IgD-negative memory B cell (primary cell): ENCODE measurements around the gene PASD1. TPM values are rescaled to one million over a fixed set of nuclear protein-coding genes. Genes with fewer than 3 reads are reported as not detected.
"Not testable (repeated sequence)": the region's sequence is repeated elsewhere in the genome, so short reads cannot be mapped to it uniquely, and the experiment has no call there.

ENCODE experiments used
- H3K27ac Mint-ChIP-seq, 3 donors: one replicate each; pipeline ENCODE4 v1.8.0; 2020 to 2022; ENCODE audit warnings: mild to moderate bottlenecking in 3 of 3, mixed read lengths in 3 of 3, moderate library complexity in 1 of 3
- H3K27me3 Mint-ChIP-seq: one replicate; pipeline ENCODE4 v1.8.0; 2021; ENCODE audit warnings: mixed read lengths
- H3K36me3 Mint-ChIP-seq: one replicate; pipeline ENCODE4 v1.8.0; 2020; ENCODE audit warnings: mild to moderate bottlenecking, mixed read lengths
- H3K4me1 Mint-ChIP-seq, 3 donors: one replicate each; pipeline ENCODE4 v1.8.0; 2020 to 2022; ENCODE audit warnings: mixed read lengths in 3 of 3, mild to moderate bottlenecking in 1 of 3
- H3K4me3 Mint-ChIP-seq, 4 donors: one replicate each; pipeline ENCODE4 v1.8.0; 2020 to 2022; ENCODE audit warnings: mild to moderate bottlenecking in 4 of 4, mixed read lengths in 4 of 4, moderate library complexity in 3 of 4
- H3K9me3 Mint-ChIP-seq, 3 donors: one replicate each; pipeline ENCODE4 v1.8.0; 2020 to 2021; ENCODE audit warnings: mixed read lengths in 3 of 3, mild to moderate bottlenecking in 1 of 3
- polyA plus RNA-seq: library from polyadenylated mRNA; unstranded; fragments of 300-500 nt; fragmentation: Illumina TruSeq; gene quantifications from one replicate; pipeline ENCODE4 v1.2.3, GENCODE V29; 2021

PASD1 gene
- polyA plus RNA-seq, 1 donor from 2014 or later: not detected

- Mint-ChIP-seq H3K4me3 (no peak overlapping the region), H3K9me3 (no peaks in the 10 kb centered on the region), H3K27ac (no peak overlapping the region), H3K4me1 (no peaks in the 10 kb centered on the region), H3K36me3 (no peaks in the 10 kb centered on the region), H3K27me3 (peaks cover 16% of the 10 kb centered on the region)
Measured at GRCh38 chrX:151680805-151681204, 117.3 kb downstream of the PASD1 start.

GRCh38 chrX:151687635-151688034 is 124.2 kb downstream of the PASD1 start:
- Mint-ChIP-seq H3K4me3 (no peak overlapping the region), H3K27me3 (peaks cover 9% of the 10 kb centered on the region), H3K36me3 (no peaks in the 10 kb centered on the region), H3K4me1 (no peaks in the 10 kb centered on the region), H3K9me3 (no peaks in the 10 kb centered on the region), H3K27ac (no peak overlapping the region)

GRCh38 chrX:151688695-151689094 is 125.2 kb downstream of the PASD1 start:
- H3K9me3 Mint-ChIP-seq: no peaks in the 10 kb centered on the region
- H3K27me3 Mint-ChIP-seq: peaks cover 2% of the 10 kb centered on the region
- no peak overlapping the region for H3K27ac Mint-ChIP-seq
- no peaks in the 10 kb centered on the region for H3K36me3 Mint-ChIP-seq
- H3K4me3 Mint-ChIP-seq: no peak overlapping the region
- no peaks in the 10 kb centered on the region for H3K4me1 Mint-ChIP-seq

- H3K9me3 Mint-ChIP-seq: peaks cover 0 to 2% (median 0%) of the 10 kb centered on the region in 3 donors
- no peak overlapping the region for H3K4me3 Mint-ChIP-seq
- H3K36me3 Mint-ChIP-seq: no peaks in the 10 kb centered on the region
- no peak overlapping the region for H3K27ac Mint-ChIP-seq
- H3K27me3 Mint-ChIP-seq: peaks cover 6% of the 10 kb centered on the region
- no peaks in the 10 kb centered on the region for H3K4me1 Mint-ChIP-seq
Measured at GRCh38 chrX:151692825-151693224, 129.3 kb downstream of the PASD1 start.

GRCh38 chrX:151694121-151694520 is 130.6 kb downstream of the PASD1 start:
- H3K9me3 Mint-ChIP-seq: peaks cover 0 to 2% (median 0%) of the 10 kb centered on the region in 3 donors
- peaks cover 6% of the 10 kb centered on the region for H3K27me3 Mint-ChIP-seq
- no peaks in the 10 kb centered on the region for H3K4me1 Mint-ChIP-seq
- H3K4me3 Mint-ChIP-seq: no peak overlapping the region
- H3K27ac Mint-ChIP-seq: no peak overlapping the region
- H3K36me3 Mint-ChIP-seq: no peaks in the 10 kb centered on the region

- H3K9me3 Mint-ChIP-seq: peaks cover 0 to 2% (median 0%) of the 10 kb centered on the region in 3 donors
- peaks cover 6% of the 10 kb centered on the region for H3K27me3 Mint-ChIP-seq
- H3K36me3 Mint-ChIP-seq: no peaks in the 10 kb centered on the region
- H3K4me3 Mint-ChIP-seq: no peak within 1 kb of the TSS
- H3K27ac Mint-ChIP-seq: no peak within 1 kb of the TSS
- no peaks in the 10 kb centered on the region for H3K4me1 Mint-ChIP-seq
Measured at GRCh38 chrX:151694661-151695582, 131.4 kb downstream of the PASD1 start, which contains the start of gene PRRG3. Gene PRRG3, plus strand, starts transcription at chrX:151695458. Its CDS starts 3,357 bp downstream, at chrX:151698815.

- H3K9me3 Mint-ChIP-seq: peaks cover 0 to 2% (median 0%) of the 10 kb centered on the region in 3 donors
- H3K27ac Mint-ChIP-seq: no peak overlapping the region
- no peak overlapping the region for H3K4me3 Mint-ChIP-seq
Measured at GRCh38 chrX:151695583-151696340, 132.3 kb downstream of the PASD1 start.

GRCh38 chrX:151697082-151697481 is 133.6 kb downstream of the PASD1 start:
- not testable (repeated sequence) for H3K9me3 Mint-ChIP-seq, H3K27ac Mint-ChIP-seq, H3K4me1 Mint-ChIP-seq, H3K36me3 Mint-ChIP-seq, H3K27me3 Mint-ChIP-seq, H3K4me3 Mint-ChIP-seq

More at GRCh38 chrX:151695583-151696340, 132.3 kb downstream of the PASD1 start:
- H3K4me1 Mint-ChIP-seq: no peaks in the 10 kb centered on the region
- H3K27me3 Mint-ChIP-seq: peaks cover 6% of the 10 kb centered on the region
- no peaks in the 10 kb centered on the region for H3K36me3 Mint-ChIP-seq

GRCh38 chrX:151697522-151697921 is 134.0 kb downstream of the PASD1 start:
- Mint-ChIP-seq H3K27me3 (peaks cover 6% of the 10 kb centered on the region), H3K36me3 (no peaks in the 10 kb centered on the region), H3K27ac (no peak overlapping the region), H3K4me3 (no peak overlapping the region), H3K4me1 (no peaks in the 10 kb centered on the region), H3K9me3 (peaks cover 0 to 2% (median 0%) of the 10 kb centered on the region in 3 donors)

GRCh38 chrX:151698485-151698884 is 135.0 kb downstream of the PASD1 start:
- H3K9me3 Mint-ChIP-seq: peaks cover 0 to 2% (median 0%) of the 10 kb centered on the region in 3 donors

GRCh38 chrX:151699746-151700145 is 136.3 kb downstream of the PASD1 start:
- Mint-ChIP-seq H3K36me3 (no peaks in the 10 kb centered on the region), H3K27me3 (peaks cover 4% of the 10 kb centered on the region), H3K4me3 (no peak overlapping the region), H3K27ac (no peak overlapping the region), H3K9me3 (peaks cover 0 to 3% (median 0%) of the 10 kb centered on the region in 3 donors), H3K4me1 (no peaks in the 10 kb centered on the region)

More at GRCh38 chrX:151698485-151698884, 135.0 kb downstream of the PASD1 start:
- H3K27ac Mint-ChIP-seq: no peak overlapping the region
- H3K36me3 Mint-ChIP-seq: no peaks in the 10 kb centered on the region
- no peaks in the 10 kb centered on the region for H3K4me1 Mint-ChIP-seq
- no peak overlapping the region for H3K4me3 Mint-ChIP-seq
- peaks cover 6% of the 10 kb centered on the region for H3K27me3 Mint-ChIP-seq

GRCh38 chrX:151700581-151700980 is 137.1 kb downstream of the PASD1 start:
- Mint-ChIP-seq H3K27me3 (peaks cover 5% of the 10 kb centered on the region), H3K4me3 (no peak overlapping the region), H3K9me3 (peaks cover 0 to 3% (median 0%) of the 10 kb centered on the region in 3 donors), H3K27ac (no peak overlapping the region), H3K4me1 (no peaks in the 10 kb centered on the region), H3K36me3 (no peaks in the 10 kb centered on the region)

GRCh38 chrX:151701071-151701470 is 137.6 kb downstream of the PASD1 start:
- Mint-ChIP-seq H3K4me1 (no peaks in the 10 kb centered on the region), H3K4me3 (no peak overlapping the region), H3K27ac (no peak overlapping the region), H3K27me3 (peaks cover 5% of the 10 kb centered on the region), H3K9me3 (peaks cover 0 to 2% (median 0%) of the 10 kb centered on the region in 3 donors), H3K36me3 (no peaks in the 10 kb centered on the region)

- no peaks in the 10 kb centered on the region for H3K36me3 Mint-ChIP-seq
- no peaks in the 10 kb centered on the region for H3K4me1 Mint-ChIP-seq
Measured at GRCh38 chrX:151701531-151701930, 138.1 kb downstream of the PASD1 start.

More at GRCh38 chrX:151701531-151701930, 138.1 kb downstream of the PASD1 start:
- Mint-ChIP-seq H3K9me3 (peaks cover 0 to 2% (median 0%) of the 10 kb centered on the region in 3 donors), H3K27me3 (peaks cover 5% of the 10 kb centered on the region), H3K27ac (no peak overlapping the region), H3K4me3 (no peak overlapping the region)
